Measurements from ENCODE around the gene ZNF331.

DNA sequence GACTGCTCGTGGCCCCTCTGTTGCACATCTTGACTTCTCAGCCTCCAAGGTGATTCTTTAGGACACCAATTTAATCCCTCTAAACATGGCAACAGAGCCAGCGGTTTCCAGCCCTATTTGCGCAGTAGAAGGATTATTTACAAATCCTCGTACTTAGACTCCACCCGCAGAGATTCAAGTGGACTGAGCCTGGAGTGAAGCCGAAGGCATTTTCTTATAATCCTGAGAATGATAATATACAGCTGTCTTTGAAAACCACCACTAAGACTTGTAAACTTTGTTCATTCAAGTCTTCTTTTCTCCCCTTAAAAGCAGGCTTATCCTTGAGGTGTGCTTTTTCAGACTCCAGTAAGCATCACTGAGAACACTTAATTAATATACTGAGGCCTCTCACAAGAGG, 89.0 kb downstream of the ZNF331 start:
- TF ChIP-seq, protein P1, sequence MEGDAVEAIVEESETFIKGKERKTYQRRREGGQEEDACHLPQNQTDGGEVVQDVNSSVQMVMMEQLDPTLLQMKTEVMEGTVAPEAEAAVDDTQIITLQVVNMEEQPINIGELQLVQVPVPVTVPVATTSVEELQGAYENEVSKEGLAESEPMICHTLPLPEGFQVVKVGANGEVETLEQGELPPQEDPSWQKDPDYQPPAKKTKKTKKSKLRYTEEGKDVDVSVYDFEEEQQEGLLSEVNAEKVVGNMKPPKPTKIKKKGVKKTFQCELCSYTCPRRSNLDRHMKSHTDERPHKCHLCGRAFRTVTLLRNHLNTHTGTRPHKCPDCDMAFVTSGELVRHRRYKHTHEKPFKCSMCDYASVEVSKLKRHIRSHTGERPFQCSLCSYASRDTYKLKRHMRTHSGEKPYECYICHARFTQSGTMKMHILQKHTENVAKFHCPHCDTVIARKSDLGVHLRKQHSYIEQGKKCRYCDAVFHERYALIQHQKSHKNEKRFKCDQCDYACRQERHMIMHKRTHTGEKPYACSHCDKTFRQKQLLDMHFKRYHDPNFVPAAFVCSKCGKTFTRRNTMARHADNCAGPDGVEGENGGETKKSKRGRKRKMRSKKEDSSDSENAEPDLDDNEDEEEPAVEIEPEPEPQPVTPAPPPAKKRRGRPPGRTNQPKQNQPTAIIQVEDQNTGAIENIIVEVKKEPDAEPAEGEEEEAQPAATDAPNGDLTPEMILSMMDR (IDR thresholded peaks at IDR 0.05; ENCODE audit: low read depth, low read length): no peak
- TF ChIP-seq EZH2phosphoT487 (IDR thresholded peaks at IDR 0.05; ENCODE audit: low read depth): no peak
